HEK293 (cell line): ENCODE measurements around the gene IBSP.

Source experiments
- CTCF ChIA-PET: fragments of 350-600 bp; formaldehyde crosslinking; extraction: SDS; loops from one replicate; lab custom pipeline; 2021; ENCODE audit warnings: antibody characterized with exemption; lab: Yijun Ruan, JAX
- POLR2A ChIA-PET: fragments of 300-600 bp; formaldehyde crosslinking; extraction: SDS; loops from one replicate; lab custom pipeline; 2020; ENCODE audit warnings: antibody characterized with exemption, inconsistent platforms; lab: Yijun Ruan, JAX
- H3K27ac ChIP-seq: fragments of 200-500 bp; sonication (Bioruptor generic); 2 replicates; pipeline ENCODE4 v1.5.1; 2014; ENCODE audit warnings: low read depth, low read length, control low read depth, inconsistent platforms; ENCODE audit errors: extremely low read depth
- H3K36me3 ChIP-seq, 2 experiments: fragments of 200-500 bp in 1 of 2; sonication (Bioruptor generic) in 1 of 2; 1 replicate in 1 of 2; 2 replicates in 1 of 2; pipeline ENCODE4 v1.5.1; 2014 to 2017; ENCODE audit warnings: inconsistent platforms in 2 of 2, low read length in 2 of 2; ENCODE audit not compliant: control insufficient read depth in 2 of 2, insufficient read depth in 1 of 2
- H3K4me1 ChIP-seq: fragments of 200-500 bp; sonication (Bioruptor generic); 2 replicates; pipeline ENCODE4 v1.5.1; 2014; ENCODE audit warnings: mild to moderate bottlenecking, low read length, inconsistent platforms; ENCODE audit not compliant: control insufficient read depth, insufficient read depth
- H3K4me3 ChIP-seq: 2 replicates; pipeline ENCODE4 v1.5.1; 2011; ENCODE audit warnings: low read depth, mild to moderate bottlenecking, control low read depth, low read length, moderate library complexity
- H3K9me3 ChIP-seq: fragments of 200-500 bp; sonication (Bioruptor generic); 2 replicates; pipeline ENCODE4 v1.5.1; 2014; ENCODE audit warnings: low read depth, low read length, inconsistent platforms; ENCODE audit not compliant: control insufficient read depth, insufficient read depth
- KLF7 ChIP-seq: fragments of 450-650 bp; formaldehyde crosslinking; IDR thresholded peaks from 2 replicates; pipeline ENCODE4 v1.5.1; 2016; ENCODE audit warnings: missing biosample characterization, missing genetic modification characterization, borderline replicate concordance
- KLF8 ChIP-seq: fragments of 450-650 bp; formaldehyde crosslinking; IDR thresholded peaks from 2 replicates; pipeline ENCODE4 v1.5.1; 2016; ENCODE audit warnings: missing biosample characterization, missing genetic modification characterization
- MEIS1 ChIP-seq: sonication (generic); formaldehyde crosslinking; IDR thresholded peaks from 2 replicates; pipeline ENCODE4 v1.8.1; 2022; ENCODE audit warnings: missing genetic modification reagents, mild to moderate bottlenecking, borderline replicate concordance
- PATZ1 ChIP-seq: fragments of 450-650 bp; formaldehyde crosslinking; IDR thresholded peaks from 2 replicates; pipeline ENCODE4 v1.5.1; 2016; ENCODE audit warnings: missing biosample characterization, missing genetic modification characterization
- REST ChIP-seq: fragments of 450-650 bp; formaldehyde crosslinking; IDR thresholded peaks from 2 replicates; pipeline ENCODE4 v1.5.1; 2016; ENCODE audit warnings: missing biosample characterization, missing genetic modification characterization
- SETDB1 ChIP-seq: IDR thresholded peaks from one replicate; pipeline ENCODE4 v1.6.1; 2017; ENCODE audit warnings: mild to moderate bottlenecking, low read length, moderate library complexity, mixed read lengths; ENCODE audit not compliant: insufficient read length
- TSHZ1 ChIP-seq: fragments of 450-650 bp; formaldehyde crosslinking; IDR thresholded peaks from 2 replicates; pipeline ENCODE4 v1.5.1; 2016; ENCODE audit warnings: missing biosample characterization, missing genetic modification characterization, borderline replicate concordance
- ZBTB17 ChIP-seq: fragments of 450-650 bp; formaldehyde crosslinking; IDR thresholded peaks from 2 replicates; pipeline ENCODE4 v1.5.1; 2016; ENCODE audit warnings: missing biosample characterization, missing genetic modification characterization
- ZBTB26 ChIP-seq: fragments of 450-650 bp; formaldehyde crosslinking; optimal IDR thresholded peaks from 2 replicates; pipeline ENCODE3; 2016; ENCODE audit warnings: missing biosample characterization, mild to moderate bottlenecking, missing genetic modification characterization
- ZFP3 ChIP-seq: fragments of 450-650 bp; formaldehyde crosslinking; IDR thresholded peaks from 2 replicates; pipeline ENCODE4 v1.5.1; 2016; ENCODE audit warnings: low read depth, missing biosample characterization, missing genetic modification characterization
- ZFP37 ChIP-seq: fragments of 450-650 bp; formaldehyde crosslinking; IDR thresholded peaks from 2 replicates; pipeline ENCODE4 v1.5.1; 2016; ENCODE audit warnings: missing biosample characterization, missing genetic modification characterization
- ZNF175 ChIP-seq: fragments of 450-650 bp; formaldehyde crosslinking; IDR thresholded peaks from 2 replicates; pipeline ENCODE4 v1.5.1; 2016; ENCODE audit warnings: missing biosample characterization, missing genetic modification characterization
- ZNF26 ChIP-seq: fragments of 450-650 bp; formaldehyde crosslinking; IDR thresholded peaks from 2 replicates; pipeline ENCODE4 v1.5.1; 2016; ENCODE audit warnings: missing biosample characterization, missing genetic modification characterization
- ZNF280C ChIP-seq: fragments of 450-650 bp; formaldehyde crosslinking; IDR thresholded peaks from 2 replicates; pipeline ENCODE4 v1.5.1; 2016; ENCODE audit warnings: missing biosample characterization, missing genetic modification characterization
- ZNF302 ChIP-seq: fragments of 450-650 bp; formaldehyde crosslinking; IDR thresholded peaks from 2 replicates; pipeline ENCODE4 v1.5.1; 2016; ENCODE audit warnings: missing biosample characterization, missing genetic modification characterization, low read depth
- ZNF692 ChIP-seq: fragments of 450-650 bp; formaldehyde crosslinking; IDR thresholded peaks from 2 replicates; pipeline ENCODE4 v1.5.1; 2016; ENCODE audit warnings: missing biosample characterization, missing genetic modification characterization
- ZNF830 ChIP-seq: fragments of 450-650 bp; IDR thresholded peaks from 2 replicates; pipeline ENCODE4 v1.5.0; 2018; ENCODE audit warnings: missing biosample characterization, missing genetic modification characterization, low read depth, mild to moderate bottlenecking, moderate library complexity
- ZNF843 ChIP-seq: fragments of 450-650 bp; formaldehyde crosslinking; IDR thresholded peaks from 2 replicates; pipeline ENCODE4 v1.5.1; 2016; ENCODE audit warnings: missing biosample characterization, missing genetic modification characterization

The IBSP gene

GRCh38 chr4:87835197-87835596, 35.8 kb downstream of the IBSP start:
- Histone ChIP-seq H3K36me3 (no peaks in the 10 kb centered on the region), H3K27ac (no peak overlapping the region), H3K4me1 (no peaks in the 10 kb centered on the region), H3K4me3 (no peak overlapping the region), H3K9me3 (no peaks in the 10 kb centered on the region)
- POLR2A ChIA-PET = no interaction called here
- CTCF ChIA-PET = interaction anchor here (0.6 to 1.1 kb wide), 2 partner anchors 24 to 377 kb away, joined by 3 to 5 read pairs; no protein-coding TSS in a partner anchor
- no peak for TF ChIP-seq ZNF692 (tag by site-specific recombination)
- TF ChIP-seq ZBTB26 (tag by site-specific recombination) = no peak
- no peak for TF ChIP-seq REST
- TF ChIP-seq ZFP37 (tag by site-specific recombination) = no peak
- TF ChIP-seq ZBTB17 (tag by site-specific recombination) = no peak
- TF ChIP-seq ZFP3 (tag by site-specific recombination) = no peak
- TF ChIP-seq KLF8 (tag by site-specific recombination) = no peak
- TF ChIP-seq KLF7 (tag by site-specific recombination) = no peak
- TF ChIP-seq ZNF302 (tag by site-specific recombination) = no peak
- no peak for TF ChIP-seq TSHZ1 (tag by site-specific recombination)
- TF ChIP-seq ZNF280C (tag by site-specific recombination) = no peak
- no peak for TF ChIP-seq ZNF830 (tag by site-specific recombination)
- no peak for TF ChIP-seq ZNF26 (tag by site-specific recombination)
- TF ChIP-seq ZNF843 = no peak
- no peak for TF ChIP-seq SETDB1
- no peak for TF ChIP-seq PATZ1 (tag by site-specific recombination)
- no peak for TF ChIP-seq ZNF175 (tag by site-specific recombination)
- no peak for TF ChIP-seq MEIS1
